ENCODE results near the gene VPREB3. TPM values are rescaled to one million over a fixed set of nuclear protein-coding genes. Genes with fewer than 3 reads are reported as not detected.

The VPREB3 gene
- total and polyA plus RNA-seq, 10 of the 15 experiments (the other 5 are each of a cell fraction or from before 2014, with no cell fraction given), result 0.75 to 79.5 (median 23.8) TPM

GRCh38 chr22:23791738-23792645 lies 37.8 kb upstream of the VPREB3 start (continued):
- no peak for TF ChIP-seq SIX5 (IDR thresholded peaks at IDR 0.05; ENCODE audit: low read depth, low read length, severe bottlenecking)

DNA sequence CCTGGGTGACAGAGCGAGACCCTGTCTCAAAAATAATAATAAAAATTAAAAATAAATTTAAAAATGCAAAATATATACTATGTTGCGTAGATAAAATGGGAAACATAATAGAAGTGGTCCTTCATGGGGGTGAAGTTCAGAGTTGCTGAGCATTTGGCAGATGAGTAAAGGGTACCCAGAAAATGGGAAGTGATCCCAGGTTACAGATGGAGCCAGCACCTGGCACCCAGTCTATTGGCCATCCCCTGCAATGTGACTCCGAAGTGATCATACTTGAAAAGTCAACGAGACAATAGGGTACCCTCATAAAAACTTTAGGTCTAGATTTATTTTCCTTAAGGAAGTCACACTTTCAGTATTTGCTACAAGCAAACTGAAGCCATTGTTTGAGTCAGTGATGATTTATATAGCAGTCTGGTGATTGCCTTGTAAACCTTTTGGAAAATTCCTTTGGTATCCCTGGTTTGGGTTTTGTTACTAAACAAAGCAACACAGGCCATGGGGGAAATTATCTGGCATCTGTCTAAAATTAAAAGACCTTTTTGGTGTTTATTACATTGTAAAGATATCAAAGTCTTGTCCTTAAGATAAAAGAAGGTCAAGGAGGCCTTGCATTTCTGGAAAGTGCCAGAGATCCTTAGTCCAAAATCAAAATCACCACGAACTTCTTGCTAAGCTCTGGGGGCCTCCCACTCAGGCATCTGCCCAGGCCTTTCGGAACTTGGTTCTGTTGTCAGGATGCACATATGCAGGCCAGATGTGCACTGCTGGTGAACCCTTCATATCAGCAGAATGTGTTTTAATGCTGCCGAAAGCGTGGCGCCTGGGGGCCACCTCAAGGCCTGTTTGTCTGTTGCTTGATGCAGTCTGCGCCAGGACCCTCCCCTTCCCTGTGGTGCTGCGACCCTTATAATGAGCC lies 36.9 kb upstream of the VPREB3 start:
- POLR2A ChIA-PET, result no interaction called here
- Histone ChIP-seq H3K4me3 (no peak overlapping the region), H3K36me3 (ENCODE audit: control insufficient read depth in 2 of 2, insufficient read depth in 2 of 2, low read length in 1 of 2) (peaks cover 14 to 17% of the 10 kb centered on the region in 2 experiments), H3K9ac (ENCODE audit: control insufficient read depth, insufficient read depth, low read length) (no peak overlapping the region), H3K27ac (ENCODE audit: control insufficient read depth, insufficient read depth) (no peak overlapping the region), H3K9me3 (replicated peaks; ENCODE audit: control insufficient read depth, insufficient read depth, low read length) (no peaks in the 10 kb centered on the region), H4K20me1 (ENCODE audit: control insufficient read depth, insufficient read depth) (0 out of 2 replicates have a peak, but pooled peaks cover 4% of the 10 kb centered on the region), H3K79me2 (ENCODE audit: control insufficient read depth, insufficient read depth, low read length) (peaks cover 50% of the 10 kb centered on the region), H3K4me2 (ENCODE audit: control insufficient read depth, insufficient read depth) (no peak overlapping the region), H2AFZ (ENCODE audit: control insufficient read depth, low read depth, low read length) (no peak overlapping the region), H3K4me1 (ENCODE audit: control insufficient read depth, insufficient read depth, low read length) (peaks cover 11% of the 10 kb centered on the region), H3K27me3 (replicated peaks in 1 of 2; ENCODE audit: control insufficient read depth in 2 of 2, insufficient read depth in 2 of 2, low read length in 1 of 2) (no peaks in the 10 kb centered on the region)
- WGBS (ENCODE audit: insufficient coverage, insufficient replicate concordance, low lambda C conversion rate, missing lambda C conversion rate), result 76% methylated on average over 11 of the region's 11 CpGs
- CTCF ChIA-PET, result no interaction called here
- ATAC-seq, result no peak
- SMC1A ChIA-PET (ENCODE audit: uncharacterized antibody, unreplicated experiment), result no interaction called here
- FAIRE-seq, result no peak
- intact Hi-C loops (cut with micrococcal nuclease; ENCODE audit: unreplicated experiment) (no loop called here), in situ Hi-C loops (cut with MboI) (no loop called here)
- no TSS peak for BruUV-seq (replicated peaks)
- DNase-seq (ENCODE audit: low read depth, low spot score), result no peak
- TF ChIP-seq SPI1 (IDR thresholded peaks at IDR 0.05; ENCODE audit: borderline replicate concordance, insufficient read depth, low read depth, low read length) (peak; percentile 56; the same call in 1 of the 2 replicates), CUX1 (IDR thresholded peaks at IDR 0.05; ENCODE audit: insufficient replicate concordance, low read depth, low read length) (no peak)
- RAD21 ChIA-PET (ENCODE audit: unreplicated experiment), result interaction anchor here (1.5 kb wide), 1 partner anchor 55 kb away, joined by 3 read pairs; no protein-coding TSS in a partner anchor

All from GM12878 (cell line).